SK-N-SH treated with all-trans-retinoic acid at 6 μM for 48 hours (cell line): ENCODE results near the gene EFL1.

Experiments
- ATAC-seq: fragments of 200-7000 bp; cut with Tn5 transposase; 3 replicates; pipeline ENCODE4 v1.9.1; 2020; ENCODE audit warnings: mild to moderate bottlenecking, moderate library complexity
- CREB5 ChIP-seq: fragments of 250-450 bp; sonication (Bioruptor Pico); IDR thresholded peaks from 2 replicates; pipeline ENCODE4 v1.5.1; 2020; ENCODE audit warnings: low read depth, mild to moderate bottlenecking, moderate library complexity
- CSDC2 ChIP-seq: fragments of 250-450 bp; sonication (Bioruptor Pico); IDR thresholded peaks from 2 replicates; pipeline ENCODE4 v1.5.0; 2020; ENCODE audit warnings: mild to moderate bottlenecking, moderate library complexity
- CSRNP3 ChIP-seq: fragments of 250-450 bp; sonication (Bioruptor Pico); IDR thresholded peaks from 2 replicates; pipeline ENCODE4 v1.5.1; 2021; ENCODE audit warnings: mild to moderate bottlenecking, moderate library complexity
- ESRRG ChIP-seq: fragments of 250-450 bp; sonication (Bioruptor Pico); IDR thresholded peaks from 2 replicates; pipeline ENCODE4 v1.6.1; 2021; ENCODE audit warnings: mild to moderate bottlenecking
- GLIS3 ChIP-seq: fragments of 250-450 bp; sonication (Bioruptor Pico); IDR thresholded peaks from 2 replicates; pipeline ENCODE4 v1.5.0; 2020; ENCODE audit warnings: mild to moderate bottlenecking, moderate library complexity
- ISL1 ChIP-seq: fragments of 250-450 bp; sonication (Bioruptor Pico); IDR thresholded peaks from 2 replicates; pipeline ENCODE4 v2.1.2; 2022; ENCODE audit warnings: mild to moderate bottlenecking, moderate library complexity
- OSR1 ChIP-seq: fragments of 250-450 bp; sonication (Bioruptor Pico); IDR thresholded peaks from 2 replicates; pipeline ENCODE4 v1.8.0; 2022; ENCODE audit warnings: moderate library complexity, mild to moderate bottlenecking, inconsistent platforms
- PATZ1 ChIP-seq: fragments of 250-450 bp; sonication (Bioruptor Pico); IDR thresholded peaks from 2 replicates; pipeline ENCODE4 v1.8.0; 2020; ENCODE audit warnings: mild to moderate bottlenecking, moderate library complexity, borderline replicate concordance
- POU6F1 ChIP-seq: fragments of 250-450 bp; sonication (Bioruptor Pico); IDR thresholded peaks from 2 replicates; pipeline ENCODE4 v1.8.0; 2021; ENCODE audit warnings: low read depth, mild to moderate bottlenecking, moderate library complexity, borderline replicate concordance
- PPARA ChIP-seq: fragments of 250-450 bp; sonication (Bioruptor Pico); IDR thresholded peaks from 2 replicates; pipeline ENCODE4 v1.5.0; 2020; ENCODE audit warnings: mild to moderate bottlenecking, borderline replicate concordance
- RARB ChIP-seq: fragments of 250-450 bp; sonication (Bioruptor Pico); IDR thresholded peaks from 2 replicates; pipeline ENCODE4 v1.8.0; 2021; ENCODE audit warnings: mild to moderate bottlenecking, moderate library complexity
- SNAI2 ChIP-seq: fragments of 250-450 bp; sonication (Bioruptor Pico); IDR thresholded peaks from 2 replicates; pipeline ENCODE4 v1.5.0; 2020; ENCODE audit warnings: mild to moderate bottlenecking, moderate library complexity
- TCF4 ChIP-seq: fragments of 250-450 bp; sonication (Bioruptor Pico); IDR thresholded peaks from 2 replicates; pipeline ENCODE4 v1.8.0; 2021; ENCODE audit warnings: mild to moderate bottlenecking, moderate library complexity, borderline replicate concordance
- TOX ChIP-seq: fragments of 250-450 bp; sonication (Bioruptor Pico); IDR thresholded peaks from 2 replicates; pipeline ENCODE4 v1.8.0; 2021; ENCODE audit warnings: mild to moderate bottlenecking, moderate library complexity, borderline replicate concordance
- TSHZ2 ChIP-seq: fragments of 250-450 bp; sonication (Bioruptor Pico); IDR thresholded peaks from 2 replicates; pipeline ENCODE4 v1.5.0; 2020; ENCODE audit warnings: mild to moderate bottlenecking, moderate library complexity
- ZFP3 ChIP-seq: fragments of 250-450 bp; sonication (Bioruptor Pico); IDR thresholded peaks from 2 replicates; pipeline ENCODE4 v1.5.0; 2020; ENCODE audit warnings: mild to moderate bottlenecking, moderate library complexity
- ZFP30 ChIP-seq: fragments of 450-650 bp; formaldehyde crosslinking; IDR thresholded peaks from 2 replicates; pipeline ENCODE4 v1.5.0; 2022; ENCODE audit warnings: mild to moderate bottlenecking, moderate library complexity
- ZNF565 ChIP-seq: fragments of 450-650 bp; formaldehyde crosslinking; conservative IDR thresholded peaks from 2 replicates; pipeline ENCODE4 v1.5.0; 2020; ENCODE audit warnings: low read depth, mild to moderate bottlenecking, moderate library complexity
- ZNF8 ChIP-seq: fragments of 450-650 bp; formaldehyde crosslinking; IDR thresholded peaks from 2 replicates; pipeline ENCODE4 v1.5.0; 2020; ENCODE audit warnings: mild to moderate bottlenecking, moderate library complexity

The EFL1 gene

GRCh38 chr15:82124331-82125263 lies 137.9 kb downstream of the EFL1 start (continued):
- TF ChIP-seq TSHZ2 (CRISPR knock-in tag) (no peak), SNAI2 (CRISPR knock-in tag) (no peak)

- TF ChIP-seq POU6F1 (CRISPR knock-in tag) (no peak), ISL1 (CRISPR knock-in tag) (peak; percentile 27; the same call in 1 of the 2 replicates)
- TF ChIP-seq, all 23 proteins: peak for 1
- ATAC-seq = peak; percentile 98
Observed at GRCh38 chr15:82122746-82123400, 139.7 kb downstream of the EFL1 start.

- no peak for ATAC-seq
Observed at GRCh38 chr15:82118040-82118439, 144.5 kb downstream of the EFL1 start.

More at GRCh38 chr15:82118040-82118439, 144.5 kb downstream of the EFL1 start:
- no peak for TF ChIP-seq PPARA (CRISPR knock-in tag)
- no peak for TF ChIP-seq TSHZ2 (CRISPR knock-in tag)
- TF ChIP-seq TOX (CRISPR knock-in tag) = no peak
- TF ChIP-seq TCF4 (CRISPR knock-in tag) = no peak
- no peak for TF ChIP-seq CSDC2 (CRISPR knock-in tag)
- TF ChIP-seq ZNF565 (CRISPR knock-in tag) = no peak
- TF ChIP-seq ZFP3 (CRISPR knock-in tag) = no peak
- TF ChIP-seq SNAI2 (CRISPR knock-in tag) = no peak
- no peak for TF ChIP-seq CREB5 (CRISPR knock-in tag)
- no peak for TF ChIP-seq ISL1 (CRISPR knock-in tag)
- no peak for TF ChIP-seq ZFP30 (CRISPR knock-in tag)
- no peak for TF ChIP-seq CSRNP3
- TF ChIP-seq ZNF8 (CRISPR knock-in tag) = no peak
- no peak for TF ChIP-seq GLIS3 (CRISPR knock-in tag)
- TF ChIP-seq PATZ1 (CRISPR knock-in tag) = no peak
- TF ChIP-seq ESRRG (CRISPR knock-in tag) = no peak
- no peak for TF ChIP-seq RARB (CRISPR knock-in tag)
- no peak for TF ChIP-seq OSR1 (CRISPR knock-in tag)
